ENCODE results near the gene TTI1.

DNA sequence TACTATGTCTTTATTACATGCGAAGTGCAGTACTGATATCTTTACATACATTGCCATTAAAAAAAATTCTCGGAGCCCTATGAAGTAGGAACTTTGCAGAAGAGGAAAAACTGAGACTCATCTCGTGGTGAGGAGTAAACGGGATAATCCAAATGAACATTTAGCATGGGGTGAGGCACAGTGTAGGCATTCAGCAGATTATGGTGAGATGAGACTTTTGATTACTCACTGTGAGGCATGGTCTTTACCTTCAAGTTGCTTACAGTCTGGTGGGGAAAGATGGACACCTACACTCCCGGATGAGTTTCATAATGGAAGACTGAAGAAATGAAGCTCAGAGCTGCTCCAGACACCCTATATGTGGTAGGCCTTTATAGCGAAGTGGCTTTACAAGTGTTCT lies 1.7 kb upstream of the TTI1 start:
- TF ChIP-seq, protein P1, sequence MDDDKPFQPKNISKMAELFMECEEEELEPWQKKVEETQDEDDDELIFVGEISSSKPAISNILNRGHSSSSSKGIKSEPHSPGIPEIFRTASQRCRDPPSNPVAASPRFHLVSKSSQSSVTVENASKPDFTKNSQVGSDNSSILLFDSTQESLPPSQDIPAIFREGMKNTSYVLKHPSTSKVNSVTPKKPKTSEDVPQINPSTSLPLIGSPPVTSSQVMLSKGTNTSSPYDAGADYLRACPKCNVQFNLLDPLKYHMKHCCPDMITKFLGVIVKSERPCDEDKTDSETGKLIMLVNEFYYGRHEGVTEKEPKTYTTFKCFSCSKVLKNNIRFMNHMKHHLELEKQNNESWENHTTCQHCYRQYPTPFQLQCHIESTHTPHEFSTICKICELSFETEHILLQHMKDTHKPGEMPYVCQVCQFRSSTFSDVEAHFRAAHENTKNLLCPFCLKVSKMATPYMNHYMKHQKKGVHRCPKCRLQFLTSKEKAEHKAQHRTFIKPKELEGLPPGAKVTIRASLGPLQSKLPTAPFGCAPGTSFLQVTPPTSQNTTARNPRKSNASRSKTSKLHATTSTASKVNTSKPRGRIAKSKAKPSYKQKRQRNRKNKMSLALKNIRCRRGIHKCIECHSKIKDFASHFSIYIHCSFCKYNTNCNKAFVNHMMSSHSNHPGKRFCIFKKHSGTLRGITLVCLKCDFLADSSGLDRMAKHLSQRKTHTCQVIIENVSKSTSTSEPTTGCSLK (tag by site-specific recombination; IDR thresholded peaks at IDR 0.05) = no peak
- TF ChIP-seq, protein P2, sequence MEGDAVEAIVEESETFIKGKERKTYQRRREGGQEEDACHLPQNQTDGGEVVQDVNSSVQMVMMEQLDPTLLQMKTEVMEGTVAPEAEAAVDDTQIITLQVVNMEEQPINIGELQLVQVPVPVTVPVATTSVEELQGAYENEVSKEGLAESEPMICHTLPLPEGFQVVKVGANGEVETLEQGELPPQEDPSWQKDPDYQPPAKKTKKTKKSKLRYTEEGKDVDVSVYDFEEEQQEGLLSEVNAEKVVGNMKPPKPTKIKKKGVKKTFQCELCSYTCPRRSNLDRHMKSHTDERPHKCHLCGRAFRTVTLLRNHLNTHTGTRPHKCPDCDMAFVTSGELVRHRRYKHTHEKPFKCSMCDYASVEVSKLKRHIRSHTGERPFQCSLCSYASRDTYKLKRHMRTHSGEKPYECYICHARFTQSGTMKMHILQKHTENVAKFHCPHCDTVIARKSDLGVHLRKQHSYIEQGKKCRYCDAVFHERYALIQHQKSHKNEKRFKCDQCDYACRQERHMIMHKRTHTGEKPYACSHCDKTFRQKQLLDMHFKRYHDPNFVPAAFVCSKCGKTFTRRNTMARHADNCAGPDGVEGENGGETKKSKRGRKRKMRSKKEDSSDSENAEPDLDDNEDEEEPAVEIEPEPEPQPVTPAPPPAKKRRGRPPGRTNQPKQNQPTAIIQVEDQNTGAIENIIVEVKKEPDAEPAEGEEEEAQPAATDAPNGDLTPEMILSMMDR (tag by site-specific recombination; IDR thresholded peaks at IDR 0.05) = no peak
- TF ChIP-seq, protein P3, sequence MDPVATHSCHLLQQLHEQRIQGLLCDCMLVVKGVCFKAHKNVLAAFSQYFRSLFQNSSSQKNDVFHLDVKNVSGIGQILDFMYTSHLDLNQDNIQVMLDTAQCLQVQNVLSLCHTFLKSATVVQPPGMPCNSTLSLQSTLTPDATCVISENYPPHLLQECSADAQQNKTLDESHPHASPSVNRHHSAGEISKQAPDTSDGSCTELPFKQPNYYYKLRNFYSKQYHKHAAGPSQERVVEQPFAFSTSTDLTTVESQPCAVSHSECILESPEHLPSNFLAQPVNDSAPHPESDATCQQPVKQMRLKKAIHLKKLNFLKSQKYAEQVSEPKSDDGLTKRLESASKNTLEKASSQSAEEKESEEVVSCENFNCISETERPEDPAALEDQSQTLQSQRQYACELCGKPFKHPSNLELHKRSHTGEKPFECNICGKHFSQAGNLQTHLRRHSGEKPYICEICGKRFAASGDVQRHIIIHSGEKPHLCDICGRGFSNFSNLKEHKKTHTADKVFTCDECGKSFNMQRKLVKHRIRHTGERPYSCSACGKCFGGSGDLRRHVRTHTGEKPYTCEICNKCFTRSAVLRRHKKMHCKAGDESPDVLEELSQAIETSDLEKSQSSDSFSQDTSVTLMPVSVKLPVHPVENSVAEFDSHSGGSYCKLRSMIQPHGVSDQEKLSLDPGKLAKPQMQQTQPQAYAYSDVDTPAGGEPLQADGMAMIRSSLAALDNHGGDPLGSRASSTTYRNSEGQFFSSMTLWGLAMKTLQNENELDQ (tag by site-specific recombination; IDR thresholded peaks at IDR 0.05; ENCODE audit: low read depth) = no peak
- TF ChIP-seq ZNF138 (tag by site-specific recombination; IDR thresholded peaks at IDR 0.05; ENCODE audit: borderline replicate concordance) (no peak), ZNF776 (tag by site-specific recombination; IDR thresholded peaks at IDR 0.05; ENCODE audit: borderline replicate concordance) (no peak), ZNF394 (tag by site-specific recombination; IDR thresholded peaks at IDR 0.05; ENCODE audit: borderline replicate concordance) (no peak), ZBTB1 (tag by site-specific recombination; IDR thresholded peaks at IDR 0.05) (no peak), SALL2 (tag by site-specific recombination; IDR thresholded peaks at IDR 0.05; ENCODE audit: borderline replicate concordance) (no peak), ZBTB7A (tag by site-specific recombination; IDR thresholded peaks at IDR 0.05; ENCODE audit: low read depth) (no peak), ZBTB17 (tag by site-specific recombination; IDR thresholded peaks at IDR 0.05) (no peak)

Data from HEK293 (cell line).